UCSD-AML1 (cell line): ENCODE measurements around the gene KCNMA1.

Experiments used
- DNase-seq: peaks from one replicate; lab custom pipeline; 2025; ENCODE audit not compliant: unreplicated experiment; lab: John Stamatoyannopoulos, UW

KCNMA1 gene

GRCh38 chr10:77380191-77380590 lies 257.4 kb downstream of the KCNMA1 start:
- no peak for DNase-seq

GRCh38 chr10:77378366-77379349 lies 258.9 kb downstream of the KCNMA1 start:
- DNase-seq, result no peak

GRCh38 chr10:77377678-77378352 lies 259.8 kb downstream of the KCNMA1 start:
- no peak for DNase-seq

- DNase-seq, result no peak
Observed at GRCh38 chr10:77377034-77377433, 260.6 kb downstream of the KCNMA1 start.

GRCh38 chr10:77374189-77374656 lies 263.4 kb downstream of the KCNMA1 start:
- DNase-seq, result no peak

- DNase-seq, result no peak
Observed at GRCh38 chr10:77371848-77372799, 265.5 kb downstream of the KCNMA1 start.

- DNase-seq, result no peak
Observed at GRCh38 chr10:77371421-77371820, 266.2 kb downstream of the KCNMA1 start.

GRCh38 chr10:77368006-77368405 lies 269.6 kb downstream of the KCNMA1 start:
- DNase-seq, result no peak

GRCh38 chr10:77363210-77363609 lies 274.4 kb downstream of the KCNMA1 start:
- DNase-seq, result no peak

GRCh38 chr10:77361831-77362230 lies 275.8 kb downstream of the KCNMA1 start:
- DNase-seq, result no peak

GRCh38 chr10:77361426-77361825 lies 276.2 kb downstream of the KCNMA1 start:
- no peak for DNase-seq

- no peak for DNase-seq
Observed at GRCh38 chr10:77360835-77361234, 276.8 kb downstream of the KCNMA1 start.

GRCh38 chr10:77359950-77360520 lies 277.6 kb downstream of the KCNMA1 start:
- DNase-seq, result no peak

GRCh38 chr10:77359287-77359691 lies 278.3 kb downstream of the KCNMA1 start:
- no peak for DNase-seq

- DNase-seq, result no peak
Observed at GRCh38 chr10:77358656-77359055, 279.0 kb downstream of the KCNMA1 start.

- no peak for DNase-seq
Observed at GRCh38 chr10:77357611-77358310, 279.8 kb downstream of the KCNMA1 start.

- no peak for DNase-seq
Observed at GRCh38 chr10:77357185-77357584, 280.4 kb downstream of the KCNMA1 start.

- no peak for DNase-seq
Observed at GRCh38 chr10:77355844-77356243, 281.8 kb downstream of the KCNMA1 start.

GRCh38 chr10:77351386-77351785 lies 286.2 kb downstream of the KCNMA1 start:
- DNase-seq, result no peak

GRCh38 chr10:77350711-77351119 lies 286.9 kb downstream of the KCNMA1 start:
- DNase-seq, result no peak
